ENCODE results near the gene ARFIP1. TPM values are rescaled to one million over a fixed set of nuclear protein-coding genes. Genes with fewer than 3 reads are reported as not detected.

Gene ARFIP1
- polyA plus RNA-seq, 3 donors, result 11.7 to 28.4 (median 27.2) TPM

DNA sequence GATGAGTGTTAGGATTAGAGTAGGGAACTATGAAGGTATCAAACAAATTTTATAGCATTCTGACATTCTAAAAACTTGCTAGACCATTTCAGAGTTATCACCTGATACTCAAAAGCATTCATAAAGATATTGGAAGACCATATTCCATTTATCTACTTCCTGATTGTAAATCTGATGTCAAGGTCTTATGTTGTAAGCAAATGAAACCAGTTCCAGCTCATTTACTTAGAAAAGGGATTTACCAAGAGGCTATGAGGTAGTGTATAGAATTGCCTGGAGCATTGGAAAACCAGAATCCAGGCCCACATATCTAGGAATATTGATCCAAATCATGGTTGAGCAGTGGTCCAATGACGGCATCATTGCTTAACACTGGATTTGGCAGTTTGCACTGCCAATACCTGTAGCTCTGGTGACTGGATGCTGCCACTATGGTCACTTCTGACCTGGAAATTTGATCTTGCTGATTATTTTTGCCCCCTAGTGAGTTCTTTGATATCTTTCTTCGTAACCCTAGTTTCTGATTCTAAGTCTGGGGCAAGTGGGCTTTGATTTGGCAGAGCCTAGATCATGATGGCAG lies 25.4 kb downstream of the ARFIP1 start:
- Mint-ChIP-seq H3K27ac (peak overlapping the region in 1 of 7 donors; percentile 46), H3K36me3 (peaks cover 5 to 7% of the 10 kb centered on the region in 2 donors), H3K4me1 (peaks cover 28% of the 10 kb centered on the region), H3K9me3 (peaks cover 0 to 6% (median 0%) of the 10 kb centered on the region in 7 donors), H3K4me3 (no peak overlapping the region), H3K27me3 (ENCODE audit: low read depth in 3 of 3) (peaks cover 0 to 2% (median 0%) of the 10 kb centered on the region in 3 donors)
- DNase-seq, result no peak
- no peaks in the 10 kb centered on the region for H3K36me3 ChIP-seq (replicated peaks in 1 of 2; ENCODE audit: control insufficient read depth in 1 of 2, insufficient read depth in 2 of 2, low read length in 2 of 2)
- peaks cover 52% of the 10 kb centered on the region for H3K79me2 ChIP-seq (ENCODE audit: insufficient read depth, low read length)
- no peak overlapping the region for H3K9ac ChIP-seq (ENCODE audit: insufficient read depth, low read length, poor library complexity, severe bottlenecking)
- no peaks in the 10 kb centered on the region for H3K9me3 ChIP-seq (replicated peaks in 1 of 2; ENCODE audit: control insufficient read depth in 1 of 2, insufficient read depth in 1 of 2, low read length in 2 of 2)
- no peak overlapping the region for H2AFZ ChIP-seq (ENCODE audit: insufficient read depth, low read depth, low read length, poor library complexity, severe bottlenecking)
- intact Hi-C loops (cut with micrococcal nuclease), result no loop called here
- no peak overlapping the region for H3K4me3 ChIP-seq (replicated peaks in 1 of 3; ENCODE audit: low read depth in 2 of 3, low read length in 3 of 3)
- H3K4me1 ChIP-seq (ENCODE audit: control insufficient read depth in 1 of 2, insufficient read depth in 2 of 2, low read length in 2 of 2), result peaks cover 15 to 24% of the 10 kb centered on the region in 2 donors
- H3K4me2 ChIP-seq (replicated peaks; ENCODE audit: extremely low read depth, low read length, poor library complexity, severe bottlenecking), result no peak overlapping the region
- peak overlapping the region in 1 of 2 donors; percentile 62 for H3K27ac ChIP-seq (ENCODE audit: low read depth in 1 of 2, low read length in 2 of 2)
- H3K27me3 ChIP-seq (ENCODE audit: control insufficient read depth in 2 of 2, insufficient read depth in 2 of 2, low read length in 2 of 2), result no peaks in the 10 kb centered on the region
- WGBS (ENCODE audit: insufficient coverage), result 100% methylated on average over 1 of the region's 2 CpGs
- TF ChIP-seq, protein P1, sequence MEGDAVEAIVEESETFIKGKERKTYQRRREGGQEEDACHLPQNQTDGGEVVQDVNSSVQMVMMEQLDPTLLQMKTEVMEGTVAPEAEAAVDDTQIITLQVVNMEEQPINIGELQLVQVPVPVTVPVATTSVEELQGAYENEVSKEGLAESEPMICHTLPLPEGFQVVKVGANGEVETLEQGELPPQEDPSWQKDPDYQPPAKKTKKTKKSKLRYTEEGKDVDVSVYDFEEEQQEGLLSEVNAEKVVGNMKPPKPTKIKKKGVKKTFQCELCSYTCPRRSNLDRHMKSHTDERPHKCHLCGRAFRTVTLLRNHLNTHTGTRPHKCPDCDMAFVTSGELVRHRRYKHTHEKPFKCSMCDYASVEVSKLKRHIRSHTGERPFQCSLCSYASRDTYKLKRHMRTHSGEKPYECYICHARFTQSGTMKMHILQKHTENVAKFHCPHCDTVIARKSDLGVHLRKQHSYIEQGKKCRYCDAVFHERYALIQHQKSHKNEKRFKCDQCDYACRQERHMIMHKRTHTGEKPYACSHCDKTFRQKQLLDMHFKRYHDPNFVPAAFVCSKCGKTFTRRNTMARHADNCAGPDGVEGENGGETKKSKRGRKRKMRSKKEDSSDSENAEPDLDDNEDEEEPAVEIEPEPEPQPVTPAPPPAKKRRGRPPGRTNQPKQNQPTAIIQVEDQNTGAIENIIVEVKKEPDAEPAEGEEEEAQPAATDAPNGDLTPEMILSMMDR (IDR thresholded peaks at IDR 0.05), result no peak
- peaks cover 70% of the 10 kb centered on the region for H4K20me1 ChIP-seq (ENCODE audit: insufficient read depth, low read length)

DNA sequence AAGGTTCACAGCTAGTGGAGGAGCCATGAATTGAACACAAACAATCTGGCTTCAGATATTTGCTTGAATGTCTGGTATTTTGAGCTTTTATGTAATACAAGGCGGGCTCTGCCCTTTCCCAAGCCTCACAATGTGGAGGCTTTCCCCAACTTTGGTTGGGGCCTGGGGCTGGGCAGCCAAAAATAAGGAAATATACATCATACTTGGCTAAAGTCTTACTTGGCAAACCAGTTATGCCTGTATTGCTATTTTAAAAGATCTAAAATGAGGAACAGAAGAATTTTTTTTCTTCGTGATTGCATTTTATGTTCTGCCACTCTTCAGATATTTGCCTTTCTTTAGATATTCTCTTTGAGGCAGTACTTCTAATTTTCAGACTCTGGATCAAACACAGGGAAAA lies 26.1 kb downstream of the ARFIP1 start:
- H3K4me1 Mint-ChIP-seq, result peaks cover 28% of the 10 kb centered on the region
- H4K20me1 ChIP-seq (ENCODE audit: insufficient read depth, low read length), result peaks cover 64% of the 10 kb centered on the region
- no peak overlapping the region for H3K9ac ChIP-seq (ENCODE audit: insufficient read depth, low read length, poor library complexity, severe bottlenecking)
- H3K36me3 ChIP-seq (replicated peaks in 1 of 2; ENCODE audit: control insufficient read depth in 1 of 2, insufficient read depth in 2 of 2, low read length in 2 of 2), result no peaks in the 10 kb centered on the region
- intact Hi-C loops (cut with micrococcal nuclease), result no loop called here
- H3K4me3 Mint-ChIP-seq, result peak overlapping the region in 1 of 2 donors; percentile 51
- peaks cover 0 to 3% of the 10 kb centered on the region in 2 donors for H3K9me3 ChIP-seq (replicated peaks in 1 of 2; ENCODE audit: control insufficient read depth in 1 of 2, insufficient read depth in 1 of 2, low read length in 2 of 2)
- no peak overlapping the region for H3K4me3 ChIP-seq (replicated peaks in 1 of 3; ENCODE audit: low read depth in 2 of 3, low read length in 3 of 3)
- H3K9me3 Mint-ChIP-seq, result peaks cover 0 to 6% (median 2%) of the 10 kb centered on the region in 7 donors
- no peak overlapping the region for H2AFZ ChIP-seq (ENCODE audit: insufficient read depth, low read depth, low read length, poor library complexity, severe bottlenecking)
- H3K36me3 Mint-ChIP-seq, result peaks cover 8 to 9% of the 10 kb centered on the region in 2 donors
- H3K27ac ChIP-seq (ENCODE audit: low read depth in 1 of 2, low read length in 2 of 2), result peak overlapping the region; percentile 40 to 62
- TF ChIP-seq, protein P1 (IDR thresholded peaks at IDR 0.05), result no peak
- H3K27ac Mint-ChIP-seq, result peak overlapping the region in 6 of 7 donors; percentile 75 to 89 (median 82)
- peaks cover 0 to 2% (median 0%) of the 10 kb centered on the region in 3 donors for H3K27me3 Mint-ChIP-seq (ENCODE audit: low read depth in 3 of 3)
- H3K79me2 ChIP-seq (ENCODE audit: insufficient read depth, low read length), result peaks cover 51% of the 10 kb centered on the region
- no CpG with 5 or more reads among the region's 2 CpGs for WGBS (ENCODE audit: insufficient coverage)
- DNase-seq, result no peak
- peak overlapping the region; percentile 0 for H3K4me2 ChIP-seq (replicated peaks; ENCODE audit: extremely low read depth, low read length, poor library complexity, severe bottlenecking)
- peaks cover 15 to 24% of the 10 kb centered on the region in 2 donors for H3K4me1 ChIP-seq (ENCODE audit: control insufficient read depth in 1 of 2, insufficient read depth in 2 of 2, low read length in 2 of 2)
- no peaks in the 10 kb centered on the region for H3K27me3 ChIP-seq (ENCODE audit: control insufficient read depth in 2 of 2, insufficient read depth in 2 of 2, low read length in 2 of 2)
